ENCODE results near the gene NUP160.

DNA sequence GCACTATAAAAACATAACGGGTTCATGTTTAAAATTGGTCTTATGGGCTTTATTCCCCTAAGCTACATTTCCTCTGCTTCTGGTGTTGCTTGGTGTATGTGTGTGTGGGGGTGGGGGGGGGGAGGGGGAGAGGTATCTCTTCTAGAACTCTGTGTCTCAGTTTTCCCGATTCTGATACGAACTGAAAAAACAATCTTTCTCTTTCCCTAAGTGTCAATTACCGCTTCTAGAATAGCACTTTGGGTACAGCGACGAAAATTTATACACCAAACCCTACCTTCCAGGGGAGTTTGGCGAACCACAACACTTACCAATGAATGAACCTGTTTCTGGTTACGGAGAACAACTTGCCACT lies 636 bp downstream of the NUP160 start:
- TF ChIP-seq, protein P1, sequence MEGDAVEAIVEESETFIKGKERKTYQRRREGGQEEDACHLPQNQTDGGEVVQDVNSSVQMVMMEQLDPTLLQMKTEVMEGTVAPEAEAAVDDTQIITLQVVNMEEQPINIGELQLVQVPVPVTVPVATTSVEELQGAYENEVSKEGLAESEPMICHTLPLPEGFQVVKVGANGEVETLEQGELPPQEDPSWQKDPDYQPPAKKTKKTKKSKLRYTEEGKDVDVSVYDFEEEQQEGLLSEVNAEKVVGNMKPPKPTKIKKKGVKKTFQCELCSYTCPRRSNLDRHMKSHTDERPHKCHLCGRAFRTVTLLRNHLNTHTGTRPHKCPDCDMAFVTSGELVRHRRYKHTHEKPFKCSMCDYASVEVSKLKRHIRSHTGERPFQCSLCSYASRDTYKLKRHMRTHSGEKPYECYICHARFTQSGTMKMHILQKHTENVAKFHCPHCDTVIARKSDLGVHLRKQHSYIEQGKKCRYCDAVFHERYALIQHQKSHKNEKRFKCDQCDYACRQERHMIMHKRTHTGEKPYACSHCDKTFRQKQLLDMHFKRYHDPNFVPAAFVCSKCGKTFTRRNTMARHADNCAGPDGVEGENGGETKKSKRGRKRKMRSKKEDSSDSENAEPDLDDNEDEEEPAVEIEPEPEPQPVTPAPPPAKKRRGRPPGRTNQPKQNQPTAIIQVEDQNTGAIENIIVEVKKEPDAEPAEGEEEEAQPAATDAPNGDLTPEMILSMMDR (IDR thresholded peaks at IDR 0.05), result no peak
- TF ChIP-seq POLR2A (IDR thresholded peaks at IDR 0.05), result no peak

Measured in body of pancreas (tissue), 4 donors.